OCI-LY3 (cell line): ENCODE measurements around the gene IPPK.

Source experiments
- H2AFZ ChIP-seq: fragments of 200-600, 300-600 bp; shearing (Covaris generic); 2 replicates; pipeline ENCODE4 v1.6.0; 2014; ENCODE audit warnings: antibody characterized with exemption, low read depth, low read length
- H3K27ac ChIP-seq: fragments of 200-600, 300-600 bp; sonication (generic); 2 replicates; pipeline ENCODE4 v1.5.1; 2014; ENCODE audit warnings: mild to moderate bottlenecking, low read length, moderate library complexity, mixed read lengths
- H3K27me3 ChIP-seq: fragments of 200-600, 300-600 bp; sonication (generic); 2 replicates; pipeline ENCODE4 v1.6.1; 2014; ENCODE audit warnings: low read depth, low read length, mixed read lengths
- H3K36me3 ChIP-seq: fragments of 200-600, 300-600 bp; sonication (generic); replicated peaks from 2 replicates; pipeline ENCODE3; 2014; ENCODE audit warnings: low read depth, low read length, mixed read lengths
- H3K4me1 ChIP-seq: fragments of 300-600, 200-600 bp; sonication (generic); 2 replicates; pipeline ENCODE4 v1.6.1; 2014; ENCODE audit warnings: low read length, mixed read lengths
- H3K4me2 ChIP-seq: fragments of 200-600, 300-600 bp; sonication (generic); 2 replicates; pipeline ENCODE4 v1.6.1; 2014; ENCODE audit warnings: low read length, mixed read lengths
- H3K4me3 ChIP-seq: fragments of 300-600, 200-600 bp; sonication (generic); 2 replicates; pipeline ENCODE4 v1.5.1; 2014; ENCODE audit warnings: antibody characterized with exemption, mild to moderate bottlenecking, low read length, moderate library complexity
- H3K79me2 ChIP-seq: fragments of 300-600, 200-600 bp; shearing (Covaris generic); 2 replicates; pipeline ENCODE4 v1.6.1; 2014; ENCODE audit warnings: mild to moderate bottlenecking, low read length, mixed read lengths
- H3K9ac ChIP-seq: fragments of 300-600, 200-600 bp; shearing (Covaris generic); 2 replicates; pipeline ENCODE4 v1.6.0; 2014; ENCODE audit warnings: mild to moderate bottlenecking, low read length, moderate library complexity
- H3K9me3 ChIP-seq: fragments of 200-600, 300-600 bp; shearing (Covaris generic); 2 replicates; pipeline ENCODE4 v1.6.1; 2014; ENCODE audit warnings: low read length, mixed read lengths; ENCODE audit not compliant: insufficient read depth
- H4K20me1 ChIP-seq: fragments of 200-600, 300-600 bp; sonication (generic); 2 replicates; pipeline ENCODE4 v1.6.1; 2016; ENCODE audit warnings: low read length, mixed read lengths; ENCODE audit not compliant: insufficient read depth
- EZH2phosphoT487 ChIP-seq: fragments of 200-600 bp; shearing (Covaris generic); IDR thresholded peaks from 2 replicates; pipeline ENCODE4 v1.6.1; 2018; ENCODE audit warnings: antibody characterized with exemption, mixed run types, low read depth
- TF ChIP-seq, protein P1 (sequence below): fragments of 200-600, 300-600 bp; sonication (generic); IDR thresholded peaks from 2 replicates; pipeline ENCODE4 v1.5.1; 2014; ENCODE audit warnings: antibody characterized with exemption, low read length, low read depth

Gene IPPK

DNA sequence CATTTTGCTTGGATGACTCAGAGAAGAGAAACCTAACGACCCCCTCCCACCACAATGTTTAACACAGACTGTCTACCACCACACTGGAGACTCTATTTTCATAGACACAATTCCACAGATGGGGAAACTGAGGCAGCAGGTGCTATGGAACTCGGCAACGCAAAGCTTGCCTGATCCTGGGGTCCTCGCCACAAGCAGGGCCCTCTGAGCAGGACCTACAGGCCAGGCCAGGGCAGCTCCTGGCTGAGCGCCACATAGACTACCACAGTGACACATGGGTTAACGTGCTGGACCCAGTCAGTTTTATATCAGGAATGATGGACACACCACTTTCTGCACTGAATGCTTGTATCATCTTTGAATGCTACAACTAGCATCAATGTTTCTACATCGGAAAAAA, 11.8 kb downstream of the IPPK start:
- Histone ChIP-seq H3K9me3 (no peaks in the 10 kb centered on the region), H3K27ac (no peak overlapping the region), H3K4me1 (no peaks in the 10 kb centered on the region), H3K27me3 (no peaks in the 10 kb centered on the region), H4K20me1 (peaks cover 19% of the 10 kb centered on the region; the same call in 1 of the 2 replicates), H2AFZ (no peak overlapping the region), H3K4me2 (no peak overlapping the region), H3K9ac (no peak overlapping the region), H3K79me2 (peaks cover 54% of the 10 kb centered on the region), H3K36me3 (peaks cover 14% of the 10 kb centered on the region), H3K4me3 (no peak overlapping the region)
- TF ChIP-seq, protein P1, sequence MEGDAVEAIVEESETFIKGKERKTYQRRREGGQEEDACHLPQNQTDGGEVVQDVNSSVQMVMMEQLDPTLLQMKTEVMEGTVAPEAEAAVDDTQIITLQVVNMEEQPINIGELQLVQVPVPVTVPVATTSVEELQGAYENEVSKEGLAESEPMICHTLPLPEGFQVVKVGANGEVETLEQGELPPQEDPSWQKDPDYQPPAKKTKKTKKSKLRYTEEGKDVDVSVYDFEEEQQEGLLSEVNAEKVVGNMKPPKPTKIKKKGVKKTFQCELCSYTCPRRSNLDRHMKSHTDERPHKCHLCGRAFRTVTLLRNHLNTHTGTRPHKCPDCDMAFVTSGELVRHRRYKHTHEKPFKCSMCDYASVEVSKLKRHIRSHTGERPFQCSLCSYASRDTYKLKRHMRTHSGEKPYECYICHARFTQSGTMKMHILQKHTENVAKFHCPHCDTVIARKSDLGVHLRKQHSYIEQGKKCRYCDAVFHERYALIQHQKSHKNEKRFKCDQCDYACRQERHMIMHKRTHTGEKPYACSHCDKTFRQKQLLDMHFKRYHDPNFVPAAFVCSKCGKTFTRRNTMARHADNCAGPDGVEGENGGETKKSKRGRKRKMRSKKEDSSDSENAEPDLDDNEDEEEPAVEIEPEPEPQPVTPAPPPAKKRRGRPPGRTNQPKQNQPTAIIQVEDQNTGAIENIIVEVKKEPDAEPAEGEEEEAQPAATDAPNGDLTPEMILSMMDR, result no peak
- TF ChIP-seq EZH2phosphoT487, result no peak

DNA sequence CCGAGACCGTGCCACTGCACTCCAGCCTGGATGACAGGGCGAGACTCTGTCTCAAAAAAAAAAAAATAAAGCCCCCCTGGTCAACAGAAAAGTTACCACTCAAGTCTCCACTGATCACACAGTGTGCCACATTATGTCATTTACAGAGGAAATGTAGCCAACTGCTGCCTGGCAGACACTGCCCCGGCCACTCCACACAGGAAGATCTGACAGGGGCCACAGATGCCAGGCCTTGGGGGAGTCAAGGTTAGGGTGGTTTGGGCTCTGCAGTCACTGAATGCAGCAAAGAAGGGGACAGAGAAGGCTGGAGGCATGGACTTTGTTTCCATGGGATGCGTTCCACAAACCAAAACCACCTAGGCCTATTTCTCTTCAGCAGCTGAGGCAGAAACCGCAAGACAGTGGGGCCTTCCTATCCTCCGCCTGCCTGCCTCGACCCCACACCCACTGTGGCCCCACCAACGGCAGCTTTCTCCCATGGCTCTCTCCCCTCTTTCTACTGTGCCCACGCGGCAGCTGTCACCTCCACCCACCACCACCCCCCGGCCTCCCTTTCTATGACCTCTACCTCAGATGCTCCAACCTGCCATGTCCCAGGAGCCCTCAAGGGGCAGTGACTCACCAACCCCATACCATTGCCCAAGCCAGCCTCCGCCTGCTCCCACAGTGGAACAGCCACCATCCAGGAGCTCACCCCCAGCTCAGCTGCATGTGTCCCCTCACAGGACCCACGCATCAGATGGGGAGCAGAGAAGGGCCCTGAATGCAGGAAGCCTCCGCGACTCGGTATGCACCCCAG, 12.4 kb downstream of the IPPK start:
- peaks cover 9% of the 10 kb centered on the region for H3K36me3 ChIP-seq
- H4K20me1 ChIP-seq, result peaks cover 16% of the 10 kb centered on the region; the same call in 1 of the 2 replicates
- no peaks in the 10 kb centered on the region for H3K4me1 ChIP-seq
- no peaks in the 10 kb centered on the region for H3K27me3 ChIP-seq
- no peaks in the 10 kb centered on the region for H3K9me3 ChIP-seq
- no peak overlapping the region for H3K27ac ChIP-seq
- no peak overlapping the region for H3K4me3 ChIP-seq
- no peak for TF ChIP-seq EZH2phosphoT487
- TF ChIP-seq, protein P1, result no peak
- H3K4me2 ChIP-seq, result no peak overlapping the region
- H3K79me2 ChIP-seq, result peaks cover 48% of the 10 kb centered on the region
- no peak overlapping the region for H3K9ac ChIP-seq
- no peak overlapping the region for H2AFZ ChIP-seq

DNA sequence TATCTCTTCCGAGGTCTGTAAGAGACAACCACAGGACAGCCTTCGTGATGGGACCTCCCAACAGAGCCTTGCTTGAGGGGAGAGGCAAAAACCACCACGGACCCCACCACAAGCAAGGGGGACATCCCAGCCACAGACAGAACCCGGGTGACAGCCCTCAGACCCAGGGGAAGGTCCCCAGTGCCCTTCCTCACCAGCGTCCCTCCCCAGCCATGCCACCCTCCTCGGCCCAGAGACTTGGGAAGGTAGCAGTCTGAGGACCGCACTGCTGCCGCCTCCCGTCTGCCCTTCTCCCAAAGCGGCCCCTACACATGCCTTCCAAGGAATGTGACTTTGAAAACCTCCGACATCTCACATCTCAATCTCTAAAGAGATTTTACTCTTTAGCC, 13.4 kb downstream of the IPPK start:
- Histone ChIP-seq H3K9me3 (no peaks in the 10 kb centered on the region), H3K9ac (no peak overlapping the region), H3K4me3 (no peak overlapping the region), H3K27me3 (no peaks in the 10 kb centered on the region), H3K27ac (no peak overlapping the region), H4K20me1 (peaks cover 11% of the 10 kb centered on the region; the same call in 1 of the 2 replicates), H3K79me2 (peaks cover 38% of the 10 kb centered on the region), H2AFZ (no peak overlapping the region), H3K4me1 (no peaks in the 10 kb centered on the region), H3K36me3 (peaks cover 9% of the 10 kb centered on the region), H3K4me2 (no peak overlapping the region)
- TF ChIP-seq, protein P1, result no peak
- no peak for TF ChIP-seq EZH2phosphoT487

DNA sequence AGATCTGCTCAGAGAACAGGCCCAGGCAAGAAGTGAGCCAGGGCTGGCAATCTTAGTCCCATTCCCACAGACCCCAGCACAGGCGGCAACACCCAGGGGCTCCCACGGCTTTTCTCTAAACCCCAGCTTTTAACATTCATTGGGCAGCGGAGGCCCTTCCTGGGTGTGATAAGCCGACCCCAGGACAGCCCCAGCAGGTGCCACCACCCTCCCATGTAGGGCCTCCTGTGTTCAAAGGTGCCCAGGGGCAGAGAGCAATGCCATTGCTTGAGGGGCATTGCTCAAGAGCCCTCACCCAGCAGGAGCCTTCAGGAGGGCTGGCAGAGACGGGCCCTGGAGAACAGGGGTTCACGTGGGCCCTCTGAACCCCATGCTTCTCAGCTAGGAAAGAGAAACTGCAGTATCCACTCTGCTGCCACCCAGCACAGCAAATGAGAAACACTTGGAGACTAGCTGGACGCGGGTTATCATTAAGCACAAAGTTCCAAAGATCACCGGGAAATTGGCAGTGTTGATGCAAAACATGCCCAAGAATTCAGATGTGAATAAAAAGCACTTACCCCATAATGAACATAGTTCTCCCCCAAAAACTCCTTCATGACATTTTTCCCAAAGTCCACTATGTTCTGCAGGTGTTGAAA, 13.9 kb downstream of the IPPK start:
- Histone ChIP-seq H3K27ac (no peak overlapping the region), H3K4me3 (no peak overlapping the region), H3K9ac (no peak overlapping the region), H3K36me3 (peaks cover 9% of the 10 kb centered on the region), H4K20me1 (0 out of 2 replicates have a peak, but pooled peaks cover 7% of the 10 kb centered on the region), H3K27me3 (no peaks in the 10 kb centered on the region), H2AFZ (no peak overlapping the region), H3K9me3 (no peaks in the 10 kb centered on the region), H3K79me2 (peaks cover 33% of the 10 kb centered on the region), H3K4me2 (no peak overlapping the region), H3K4me1 (no peaks in the 10 kb centered on the region)
- TF ChIP-seq, protein P1, result no peak
- TF ChIP-seq EZH2phosphoT487, result no peak
